Breast epithelium (tissue), 3 donors: ENCODE data around the gene BRDT.

ENCODE experiments used
- POLR2A ChIP-seq: fragments of 450-650 bp; IDR thresholded peaks from one replicate; pipeline ENCODE4 v1.6.1; 2016; ENCODE audit warnings: antibody characterized with exemption, mild to moderate bottlenecking, moderate library complexity
- TF ChIP-seq, protein P1 (sequence below), 3 donors: fragments of 450-650 bp; IDR thresholded peaks; one replicate each; pipeline ENCODE4 v1.5.1; 2016 to 2017; ENCODE audit warnings: antibody characterized with exemption in 3 of 3, mild to moderate bottlenecking in 3 of 3, moderate library complexity in 3 of 3

- TF ChIP-seq, protein P1, sequence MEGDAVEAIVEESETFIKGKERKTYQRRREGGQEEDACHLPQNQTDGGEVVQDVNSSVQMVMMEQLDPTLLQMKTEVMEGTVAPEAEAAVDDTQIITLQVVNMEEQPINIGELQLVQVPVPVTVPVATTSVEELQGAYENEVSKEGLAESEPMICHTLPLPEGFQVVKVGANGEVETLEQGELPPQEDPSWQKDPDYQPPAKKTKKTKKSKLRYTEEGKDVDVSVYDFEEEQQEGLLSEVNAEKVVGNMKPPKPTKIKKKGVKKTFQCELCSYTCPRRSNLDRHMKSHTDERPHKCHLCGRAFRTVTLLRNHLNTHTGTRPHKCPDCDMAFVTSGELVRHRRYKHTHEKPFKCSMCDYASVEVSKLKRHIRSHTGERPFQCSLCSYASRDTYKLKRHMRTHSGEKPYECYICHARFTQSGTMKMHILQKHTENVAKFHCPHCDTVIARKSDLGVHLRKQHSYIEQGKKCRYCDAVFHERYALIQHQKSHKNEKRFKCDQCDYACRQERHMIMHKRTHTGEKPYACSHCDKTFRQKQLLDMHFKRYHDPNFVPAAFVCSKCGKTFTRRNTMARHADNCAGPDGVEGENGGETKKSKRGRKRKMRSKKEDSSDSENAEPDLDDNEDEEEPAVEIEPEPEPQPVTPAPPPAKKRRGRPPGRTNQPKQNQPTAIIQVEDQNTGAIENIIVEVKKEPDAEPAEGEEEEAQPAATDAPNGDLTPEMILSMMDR (IDR thresholded peaks at IDR 0.05), result no peak
- no peak for TF ChIP-seq POLR2A
These were observed at the start of gene BRDT for GRCh38 chr1:91949356-91949699.
